Measurements from ENCODE around the gene SH3PXD2B.

- TF ChIP-seq EZH2 (IDR thresholded peaks at IDR 0.05; ENCODE audit: low read length, missing control alignments): no peak
- TF ChIP-seq, protein P1, sequence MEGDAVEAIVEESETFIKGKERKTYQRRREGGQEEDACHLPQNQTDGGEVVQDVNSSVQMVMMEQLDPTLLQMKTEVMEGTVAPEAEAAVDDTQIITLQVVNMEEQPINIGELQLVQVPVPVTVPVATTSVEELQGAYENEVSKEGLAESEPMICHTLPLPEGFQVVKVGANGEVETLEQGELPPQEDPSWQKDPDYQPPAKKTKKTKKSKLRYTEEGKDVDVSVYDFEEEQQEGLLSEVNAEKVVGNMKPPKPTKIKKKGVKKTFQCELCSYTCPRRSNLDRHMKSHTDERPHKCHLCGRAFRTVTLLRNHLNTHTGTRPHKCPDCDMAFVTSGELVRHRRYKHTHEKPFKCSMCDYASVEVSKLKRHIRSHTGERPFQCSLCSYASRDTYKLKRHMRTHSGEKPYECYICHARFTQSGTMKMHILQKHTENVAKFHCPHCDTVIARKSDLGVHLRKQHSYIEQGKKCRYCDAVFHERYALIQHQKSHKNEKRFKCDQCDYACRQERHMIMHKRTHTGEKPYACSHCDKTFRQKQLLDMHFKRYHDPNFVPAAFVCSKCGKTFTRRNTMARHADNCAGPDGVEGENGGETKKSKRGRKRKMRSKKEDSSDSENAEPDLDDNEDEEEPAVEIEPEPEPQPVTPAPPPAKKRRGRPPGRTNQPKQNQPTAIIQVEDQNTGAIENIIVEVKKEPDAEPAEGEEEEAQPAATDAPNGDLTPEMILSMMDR (conservative IDR thresholded peaks at IDR 0.05 in 1 of 2, IDR thresholded peaks at IDR 0.05 in 1 of 2; ENCODE audit: low read depth in 1 of 2, low read length in 2 of 2): no peak
Measured at GRCh38 chr5:172403817-172404216, 50.5 kb downstream of the SH3PXD2B start.
